ENCODE results near the gene HMGB4.

Gene HMGB4

GRCh38 chr1:33844166-33844565 lies 19.7 kb upstream of the HMGB4 start:
- TF ChIP-seq ZFX (IDR thresholded peaks at IDR 0.05) (no peak), CTCF (conservative IDR thresholded peaks at IDR 0.05) (no peak)
- H3K27ac ChIP-seq = no peak overlapping the region

GRCh38 chr1:33846861-33847260 lies 17.0 kb upstream of the HMGB4 start:
- TF ChIP-seq CTCF (conservative IDR thresholded peaks at IDR 0.05) (no peak), ZFX (IDR thresholded peaks at IDR 0.05) (no peak)
- no peak overlapping the region for H3K27ac ChIP-seq

- no peak overlapping the region for H3K27ac ChIP-seq
- no peak for TF ChIP-seq ZFX (IDR thresholded peaks at IDR 0.05)
- no peak for TF ChIP-seq CTCF (conservative IDR thresholded peaks at IDR 0.05)
Measured at GRCh38 chr1:33848205-33848937, 15.5 kb upstream of the HMGB4 start.

GRCh38 chr1:33849211-33849610 lies 14.7 kb upstream of the HMGB4 start:
- TF ChIP-seq CTCF (conservative IDR thresholded peaks at IDR 0.05) (no peak), ZFX (IDR thresholded peaks at IDR 0.05) (no peak)
- no peak overlapping the region for H3K27ac ChIP-seq

GRCh38 chr1:33850481-33850880 lies 13.4 kb upstream of the HMGB4 start:
- TF ChIP-seq CTCF (conservative IDR thresholded peaks at IDR 0.05) = no peak
- no peak for TF ChIP-seq ZFX (IDR thresholded peaks at IDR 0.05)
- no peak overlapping the region for H3K27ac ChIP-seq

- no peak for TF ChIP-seq CTCF (conservative IDR thresholded peaks at IDR 0.05)
- TF ChIP-seq ZFX (IDR thresholded peaks at IDR 0.05) = no peak
Measured at GRCh38 chr1:33852711-33853110, 11.2 kb upstream of the HMGB4 start.

GRCh38 chr1:33853431-33853830 lies 10.4 kb upstream of the HMGB4 start:
- H3K27ac ChIP-seq = no peak overlapping the region
- TF ChIP-seq ZFX (IDR thresholded peaks at IDR 0.05) (no peak), CTCF (conservative IDR thresholded peaks at IDR 0.05) (no peak)

More at GRCh38 chr1:33852711-33853110, 11.2 kb upstream of the HMGB4 start:
- no peak overlapping the region for H3K27ac ChIP-seq
